Brain pericyte (primary cell): Measurements from ENCODE around the gene NACA2.
"Not testable (repeated sequence)": the region's sequence is repeated elsewhere in the genome, so short reads cannot be mapped to it uniquely, and the experiment has no call there.

Source experiments
- DNase-seq: peaks from one replicate; pipeline ENCODE4 v3.0.0-alpha.2; 2012; ENCODE audit warnings: low read depth, low spot score

NACA2 gene

GRCh38 chr17:61591018-61591417, at the start of gene NACA2:
NACA2 (minus strand) TSS chr17:61591219; CDS start chr17:61591180, 39 bp downstream.
- DNase-seq, result no peak

- DNase-seq, result no peak
Observed at GRCh38 chr17:61639818-61640217, 48.8 kb upstream of the NACA2 start.

- DNase-seq, result no peak
Observed at GRCh38 chr17:61638087-61638486, 47.1 kb upstream of the NACA2 start.

GRCh38 chr17:61635913-61636432, 45.0 kb upstream of the NACA2 start:
- peak; percentile 16 for DNase-seq

DNA sequence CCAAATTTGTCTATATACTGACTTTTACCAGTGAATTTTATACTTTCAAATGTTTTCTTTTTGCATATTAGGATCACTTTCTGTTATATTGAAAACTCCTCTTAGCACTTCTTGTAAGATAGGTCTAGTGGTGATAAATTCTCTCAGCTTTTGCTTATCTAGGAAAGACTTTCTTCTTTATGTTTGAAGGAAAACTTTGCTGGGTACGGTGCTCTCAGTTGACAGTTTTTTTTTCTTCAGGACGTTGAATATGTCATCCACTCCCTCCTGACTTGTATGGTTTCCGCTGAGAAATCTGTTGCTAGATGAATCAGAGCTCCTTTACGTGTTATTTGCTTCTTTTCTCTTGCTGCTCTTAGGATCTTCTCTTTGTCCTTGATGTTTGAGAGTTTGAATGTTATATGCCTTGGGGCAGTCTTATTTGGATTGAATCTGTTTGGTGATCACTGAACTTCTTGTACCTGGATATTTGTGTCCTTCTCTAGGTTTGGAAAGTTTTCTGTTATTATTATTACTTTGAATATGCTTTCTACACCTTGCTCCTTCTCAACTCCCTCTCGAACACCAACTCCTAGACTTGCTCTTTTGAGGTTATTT, 44.0 kb upstream of the NACA2 start:
- DNase-seq, result no peak

DNA sequence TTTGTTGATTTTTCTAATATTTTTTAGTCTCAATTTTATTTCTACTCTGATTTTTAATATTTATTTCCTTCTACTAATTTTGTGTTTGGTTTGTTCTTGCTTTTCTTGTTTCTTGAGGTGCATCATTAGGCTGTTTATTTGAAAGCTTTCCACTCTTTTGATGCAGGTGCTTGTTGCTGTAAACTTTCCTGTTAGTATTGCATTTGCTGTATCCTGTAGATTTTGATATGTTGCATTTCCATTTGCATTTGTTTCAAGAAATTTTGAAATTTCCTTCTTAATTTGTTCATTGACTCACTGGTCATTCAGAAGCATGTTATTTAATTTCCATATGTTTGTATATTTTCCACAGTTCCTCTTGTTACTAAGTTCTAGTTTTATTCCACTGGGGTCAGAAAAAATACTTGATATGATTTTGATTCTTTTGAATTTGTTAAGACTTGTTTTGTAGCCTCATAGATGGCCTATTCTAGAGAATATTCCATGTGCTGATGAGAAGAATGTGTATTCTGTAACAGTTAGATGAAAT, 43.1 kb upstream of the NACA2 start:
- DNase-seq, result no peak

DNA sequence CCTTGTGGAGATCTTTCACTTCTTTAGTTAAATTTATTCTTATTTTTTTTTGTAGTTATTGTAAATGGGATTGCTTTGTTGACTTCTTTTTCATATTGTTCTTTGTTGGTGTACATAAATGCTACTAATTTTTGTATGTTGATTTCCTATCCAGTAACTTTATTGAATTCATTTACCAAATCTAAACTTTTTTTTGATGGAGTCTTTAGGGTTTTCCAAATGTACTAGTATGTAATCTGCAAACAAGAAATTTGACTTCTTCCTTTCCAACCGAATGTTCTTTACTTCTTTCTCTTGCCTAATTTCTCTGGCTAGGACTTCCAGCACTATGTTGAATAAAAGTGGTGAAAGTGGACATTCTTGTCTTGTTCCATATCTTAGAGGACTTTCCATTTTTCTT, 41.8 kb upstream of the NACA2 start:
- DNase-seq, result no peak

- DNase-seq, result no peak
Observed at GRCh38 chr17:61631800-61632199, 40.8 kb upstream of the NACA2 start.

DNA sequence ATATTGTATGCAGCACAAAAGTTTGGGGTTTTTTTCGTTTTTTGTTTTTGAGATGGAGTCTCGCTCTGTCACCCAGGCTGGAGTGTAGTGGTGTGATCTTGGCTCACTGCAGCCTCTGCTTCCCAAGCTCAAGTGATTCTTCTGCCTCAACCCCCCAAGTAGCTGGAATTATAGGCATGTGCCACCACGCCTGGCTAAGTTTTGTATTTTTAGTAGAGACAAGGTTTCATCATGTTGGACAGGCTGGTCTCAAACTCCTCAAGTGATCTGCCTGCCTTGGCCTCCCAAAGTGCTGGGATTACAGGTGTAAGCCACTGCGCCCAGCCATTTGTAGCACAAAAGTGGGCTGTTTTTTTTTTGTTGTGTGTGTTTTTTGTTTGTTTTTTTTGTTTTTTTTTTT, 37.1 kb upstream of the NACA2 start:
- not testable (repeated sequence) for DNase-seq

- DNase-seq, result no peak
Observed at GRCh38 chr17:61627658-61628057, 36.6 kb upstream of the NACA2 start.

DNA sequence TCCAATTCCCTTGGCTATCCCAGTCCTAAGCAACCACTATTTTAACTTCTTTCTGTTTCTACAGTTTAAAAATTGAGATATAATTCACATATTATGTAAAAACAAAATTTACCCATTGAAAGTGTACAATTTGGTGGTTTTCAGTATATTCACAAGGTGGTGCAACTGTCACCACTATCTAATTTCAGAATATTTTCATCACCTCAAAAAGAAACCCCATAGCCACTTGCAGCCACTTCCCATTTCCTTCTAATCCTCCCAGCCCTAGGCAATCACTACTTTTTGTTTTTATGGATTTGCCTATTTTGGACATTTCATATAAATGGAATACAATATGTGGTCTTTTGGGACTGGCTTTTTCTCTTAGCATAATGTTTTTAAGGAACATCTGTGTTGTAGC, 36.1 kb upstream of the NACA2 start:
- DNase-seq, result no peak

- DNase-seq, result no peak
Observed at GRCh38 chr17:61625564-61625963, 34.5 kb upstream of the NACA2 start.

DNA sequence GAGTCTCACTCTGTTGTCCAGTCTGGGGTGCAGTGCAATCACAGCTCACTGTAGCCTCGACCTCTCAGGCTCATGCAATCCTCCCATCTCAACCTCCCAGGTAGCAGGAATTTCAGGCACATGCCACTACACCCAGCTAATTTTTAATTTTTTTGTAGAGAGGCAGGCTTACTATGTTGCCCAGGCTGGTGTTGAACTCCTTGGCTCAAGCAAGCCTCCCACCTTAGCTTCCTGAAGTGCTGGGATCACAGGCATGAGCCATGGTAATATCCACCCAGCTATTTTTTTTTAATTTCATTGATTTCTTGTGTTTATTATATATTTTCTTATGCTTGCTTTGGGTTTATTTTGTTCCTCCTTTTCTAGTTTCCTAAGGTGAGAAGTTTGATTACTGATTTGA, 33.9 kb upstream of the NACA2 start:
- no peak for DNase-seq

GRCh38 chr17:61621317-61621716, 30.3 kb upstream of the NACA2 start:
- no peak for DNase-seq

GRCh38 chr17:61619953-61620352, 28.9 kb upstream of the NACA2 start:
- no peak for DNase-seq

DNA sequence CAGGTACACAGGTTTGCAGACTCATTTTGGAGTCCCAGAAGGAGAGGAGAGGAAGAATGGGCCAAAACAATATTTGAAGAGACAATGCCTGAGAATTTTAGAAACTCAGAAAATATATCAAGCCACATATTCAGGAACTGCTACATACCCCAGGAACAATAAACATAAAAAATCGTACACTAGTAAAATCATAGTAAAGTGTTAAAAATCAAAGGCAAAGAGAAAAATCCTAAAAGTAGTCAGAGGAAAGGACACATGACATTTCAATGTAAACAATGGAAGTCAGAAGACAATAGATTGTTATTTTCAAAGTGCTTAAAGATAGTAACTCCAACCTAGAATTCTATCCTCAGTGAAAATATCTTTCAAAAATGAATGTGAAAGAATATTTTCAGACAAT, 28.5 kb upstream of the NACA2 start:
- DNase-seq, result no peak

- DNase-seq, result no peak
Observed at GRCh38 chr17:61618950-61619349, 27.9 kb upstream of the NACA2 start.

DNA sequence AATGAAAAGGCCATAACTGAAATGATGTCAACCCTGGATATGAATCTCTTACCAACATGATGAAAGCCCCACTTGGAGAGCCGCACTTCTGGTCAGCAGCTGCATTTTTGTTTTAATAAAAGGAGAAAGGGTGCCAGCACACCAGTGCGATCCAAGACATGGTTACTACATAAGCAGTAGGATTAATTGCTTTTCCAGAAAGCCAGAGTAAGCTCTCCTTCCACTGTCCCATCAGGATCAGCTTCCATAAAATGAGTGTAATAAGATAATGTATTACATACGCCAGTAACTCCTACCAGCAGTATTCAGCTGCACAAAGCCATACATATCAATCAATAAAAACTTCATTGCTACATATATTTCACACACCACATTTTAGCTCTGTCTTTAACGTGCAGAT, 26.3 kb upstream of the NACA2 start:
- DNase-seq, result no peak

DNA sequence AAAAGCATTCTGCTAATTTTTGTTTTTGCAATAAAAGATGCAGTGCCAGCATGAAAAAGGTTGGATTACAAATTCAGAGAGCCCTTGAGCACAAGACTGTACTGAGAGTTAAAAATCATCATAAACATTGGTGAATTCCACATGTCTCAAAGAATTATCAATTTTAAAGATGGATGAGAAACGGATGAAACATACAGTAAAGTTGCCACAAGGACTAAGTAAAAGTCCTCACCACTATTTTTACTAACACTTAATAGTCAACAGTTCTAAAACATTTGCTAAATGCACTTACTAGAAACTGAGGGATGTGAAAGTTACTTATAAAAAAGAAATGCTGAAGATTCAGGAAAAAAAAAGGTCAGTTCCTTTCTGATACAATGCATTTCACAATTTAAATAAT, 25.8 kb upstream of the NACA2 start:
- DNase-seq, result no peak

DNA sequence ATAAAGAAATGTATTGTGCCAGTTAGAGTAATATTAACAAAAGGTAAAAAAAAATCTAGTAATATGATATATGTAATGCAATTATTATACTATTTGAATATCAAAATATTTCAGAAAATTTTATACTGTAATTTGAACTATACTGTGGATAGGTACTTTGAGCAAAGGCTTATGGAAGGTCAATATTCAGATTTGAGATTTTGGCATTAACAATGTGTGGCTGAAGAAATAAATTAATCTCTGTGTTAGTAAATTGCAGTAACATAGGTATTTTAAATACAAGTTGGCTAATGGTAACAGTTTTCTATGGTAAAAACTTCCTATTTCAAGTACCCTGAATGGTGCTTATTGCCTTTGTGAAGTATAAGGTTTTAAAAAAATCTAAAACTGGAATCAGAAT, 23.2 kb upstream of the NACA2 start:
- no peak for DNase-seq

GRCh38 chr17:61611323-61611722, 20.3 kb upstream of the NACA2 start:
- DNase-seq, result no peak

GRCh38 chr17:61605692-61606091, 14.7 kb upstream of the NACA2 start:
- no peak for DNase-seq

DNA sequence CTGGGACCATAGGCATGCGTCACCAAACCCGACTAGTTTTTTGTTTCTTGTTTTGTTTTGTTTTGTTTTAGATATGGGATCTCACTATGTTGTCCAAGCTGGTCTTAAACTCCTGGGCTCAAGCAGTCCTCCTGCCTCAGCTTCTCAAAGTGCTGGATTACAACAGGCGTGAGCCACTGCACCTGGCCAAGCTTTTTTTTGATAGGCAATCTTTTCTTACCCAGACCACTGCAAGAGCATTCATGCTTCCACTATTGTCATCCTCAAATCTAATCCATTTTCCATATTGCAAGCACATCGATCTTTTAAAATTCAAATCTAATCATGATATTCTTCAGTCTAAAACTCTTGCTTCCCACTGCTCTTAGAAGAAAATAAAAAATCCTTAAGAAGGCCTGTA, 10.3 kb upstream of the NACA2 start:
- DNase-seq, result no peak

DNA sequence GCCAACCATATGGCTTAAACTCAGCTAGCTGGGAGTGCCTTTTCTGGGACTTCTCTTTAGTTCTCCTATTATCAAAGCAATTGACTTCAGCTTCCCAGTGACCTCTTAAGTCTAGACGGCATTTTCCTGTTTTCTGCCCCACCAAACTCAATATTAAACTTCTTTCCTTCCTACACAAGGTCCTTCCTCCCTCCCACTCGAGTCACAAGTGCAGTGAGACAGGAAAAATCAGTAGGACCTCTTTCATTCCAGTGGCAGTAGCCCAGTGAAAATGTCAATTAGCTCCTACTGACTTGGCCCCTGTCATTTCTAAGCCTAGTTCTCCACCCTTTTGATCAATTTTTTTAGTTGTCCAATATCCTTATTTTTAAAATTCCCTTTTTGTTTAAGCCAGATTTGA, 9.6 kb upstream of the NACA2 start:
- no peak for DNase-seq
